CD14-positive monocyte (primary cell): ENCODE data around the gene PCAT7. TPM values are rescaled to one million over a fixed set of nuclear protein-coding genes. Genes with fewer than 3 reads are reported as not detected.

ENCODE experiments used
- DNase-seq, 3 donors: peaks; one replicate each; pipeline ENCODE4 v3.0.0-alpha.2; 2011 to 2022
- H2AFZ ChIP-seq: 2 replicates; pipeline ENCODE4 v1.6.0; 2012; ENCODE audit warnings: mild to moderate bottlenecking, low read depth, low read length, inconsistent platforms; ENCODE audit not compliant: insufficient read depth, poor library complexity, severe bottlenecking
- H3K27ac ChIP-seq, 2 donors: 1 replicate in 1 of 2; 2 replicates in 1 of 2; pipeline ENCODE4 v1.5.1; 2012 to 2013; ENCODE audit warnings: low read length in 2 of 2, control low read depth in 1 of 2, inconsistent platforms in 1 of 2, low read depth in 1 of 2, mild to moderate bottlenecking in 1 of 2
- H3K27me3 ChIP-seq, 2 donors: one replicate each; pipeline versions ENCODE4 v1.6.0 to v1.6.1; 2011 to 2013; ENCODE audit warnings: low read length in 2 of 2; ENCODE audit not compliant: control insufficient read depth in 2 of 2, insufficient read depth in 2 of 2
- H3K36me3 ChIP-seq, 2 donors: replicated peaks in 1 of 2; 1 replicate in 1 of 2; 2 replicates in 1 of 2; pipeline versions ENCODE4 v1.5.1 to v1.6.1; 2012 to 2013; ENCODE audit warnings: low read length in 2 of 2, control low read depth in 1 of 2, inconsistent platforms in 1 of 2, mild to moderate bottlenecking in 1 of 2; ENCODE audit not compliant: insufficient read depth in 2 of 2, control insufficient read depth in 1 of 2
- H3K4me1 ChIP-seq, 2 donors: 1 replicate in 1 of 2; 2 replicates in 1 of 2; pipeline versions ENCODE4 v1.5.1 to v1.6.1; 2012 to 2013; ENCODE audit warnings: low read length in 2 of 2, control low read depth in 1 of 2, inconsistent platforms in 1 of 2, mild to moderate bottlenecking in 1 of 2, moderate library complexity in 1 of 2; ENCODE audit not compliant: insufficient read depth in 2 of 2, control insufficient read depth in 1 of 2
- H3K4me2 ChIP-seq: replicated peaks from 2 replicates; pipeline ENCODE3; 2012; ENCODE audit warnings: low read length, moderate library complexity, mild to moderate bottlenecking; ENCODE audit not compliant: poor library complexity, severe bottlenecking; ENCODE audit errors: extremely low read depth
- H3K4me3 ChIP-seq, 3 experiments: fragments of 200-600 bp in 1 of 3; sonication (generic) in 1 of 3; replicated peaks in 1 of 3; 1 replicate in 2 of 3; 2 replicates in 1 of 3; pipeline ENCODE4 v1.5.1; 2011 to 2013; ENCODE audit warnings: low read length in 3 of 3, mild to moderate bottlenecking in 3 of 3, control low read depth in 2 of 3, low read depth in 2 of 3, inconsistent platforms in 1 of 3, moderate library complexity in 1 of 3
- H3K79me2 ChIP-seq: 2 replicates; pipeline ENCODE4 v1.6.0; 2012; ENCODE audit warnings: mild to moderate bottlenecking, control low read depth, inconsistent platforms, low read length, moderate library complexity; ENCODE audit not compliant: insufficient read depth
- H3K9ac ChIP-seq: 2 replicates; pipeline ENCODE4 v1.6.0; 2017; ENCODE audit warnings: low read length, mild to moderate bottlenecking; ENCODE audit not compliant: insufficient read depth, poor library complexity, severe bottlenecking
- H3K9me3 ChIP-seq, 2 donors: replicated peaks in 1 of 2; 1 replicate in 1 of 2; 2 replicates in 1 of 2; pipeline versions ENCODE4 v1.5.1 to v1.6.1; 2012 to 2013; ENCODE audit warnings: low read length in 2 of 2, control low read depth in 1 of 2; ENCODE audit not compliant: control insufficient read depth in 1 of 2, insufficient read depth in 1 of 2
- H4K20me1 ChIP-seq: 2 replicates; pipeline ENCODE4 v1.6.0; 2012; ENCODE audit warnings: mild to moderate bottlenecking, low read length, control low read depth, moderate library complexity; ENCODE audit not compliant: insufficient read depth
- H3K27ac Mint-ChIP-seq, 7 donors: one replicate each; pipeline ENCODE4 v1.8.0; 2020; ENCODE audit warnings: mild to moderate bottlenecking in 7 of 7, mixed read lengths in 7 of 7, moderate library complexity in 6 of 7, inconsistent platforms in 2 of 7
- H3K27me3 Mint-ChIP-seq, 3 donors: one replicate each; pipeline ENCODE4 v1.8.0; 2021 to 2022; ENCODE audit warnings: low read depth in 3 of 3, mild to moderate bottlenecking in 3 of 3, mixed read lengths in 3 of 3, moderate library complexity in 3 of 3, inconsistent platforms in 1 of 3
- H3K36me3 Mint-ChIP-seq, 2 donors: one replicate each; pipeline ENCODE4 v1.8.0; 2020; ENCODE audit warnings: mixed read lengths in 2 of 2, inconsistent platforms in 1 of 2, mild to moderate bottlenecking in 1 of 2
- H3K4me1 Mint-ChIP-seq: one replicate; pipeline ENCODE4 v1.8.0; 2020; ENCODE audit warnings: mild to moderate bottlenecking, mixed read lengths
- H3K4me3 Mint-ChIP-seq, 2 donors: one replicate each; pipeline ENCODE4 v1.8.0; 2020; ENCODE audit warnings: mild to moderate bottlenecking in 2 of 2, mixed read lengths in 2 of 2, moderate library complexity in 1 of 2
- H3K9me3 Mint-ChIP-seq, 7 donors: one replicate each; pipeline ENCODE4 v1.8.0; 2020 to 2022; ENCODE audit warnings: mixed read lengths in 7 of 7, mild to moderate bottlenecking in 6 of 7, moderate library complexity in 6 of 7, inconsistent platforms in 2 of 7
- WGBS: methylation state at CpG from one replicate; pipeline ENCODE4 v1.1.5; 2013; ENCODE audit warnings: missing lambda C conversion rate; ENCODE audit not compliant: insufficient coverage; 5-methylcytosine and 5-hydroxymethylcytosine counted together
- intact Hi-C, 2 donors: fragments of 100-400 bp; cut with micrococcal nuclease; formaldehyde crosslinking; loops; one replicate each; pipeline versions ENCODE4 v1.15.0 to v1.15.1; 2023
- polyA plus RNA-seq, 3 donors: library from polyadenylated mRNA; depleted of rRNA in 1 of 3; unstranded in 2 of 3; stranded (reverse) in 1 of 3; fragments of 300-500 nt in 2 of 3; fragments of >200 nt in 1 of 3; fragmentation: Illumina TruSeq in 2 of 3; gene quantifications; 1 replicate in 2 of 3; 2 replicates in 1 of 3; pipeline ENCODE4 v1.2.3, GENCODE V29; 2012 to 2021
- TF ChIP-seq, protein P1 (sequence below): fragments of 200-600 bp; IDR thresholded peaks from one replicate; pipeline ENCODE4 v1.8.0; 2022; ENCODE audit warnings: antibody characterized with exemption, mild to moderate bottlenecking

PCAT7 gene
- polyA plus RNA-seq, 3 donors, result not detected

GRCh38 chr9:94533601-94534000 lies 21.3 kb upstream of the PCAT7 start:
- intact Hi-C loops, result no loop called here
- H3K4me1 ChIP-seq, result no peaks in the 10 kb centered on the region
- H3K27ac Mint-ChIP-seq, result no peak overlapping the region
- no peaks in the 10 kb centered on the region for H3K36me3 ChIP-seq
- 96% methylated on average over 4 of the region's 10 CpGs for WGBS
- H3K4me2 ChIP-seq, result no peak overlapping the region
- peaks cover 3 to 13% (median 6%) of the 10 kb centered on the region in 3 donors for H3K27me3 Mint-ChIP-seq
- H3K9ac ChIP-seq, result no peak overlapping the region
- H2AFZ ChIP-seq, result no peak overlapping the region
- no peaks in the 10 kb centered on the region for H3K9me3 ChIP-seq
- no peaks in the 10 kb centered on the region for H3K9me3 Mint-ChIP-seq
- H3K79me2 ChIP-seq, result no peaks in the 10 kb centered on the region
- H4K20me1 ChIP-seq, result no peaks in the 10 kb centered on the region
- no peak for DNase-seq
- TF ChIP-seq, protein P1, sequence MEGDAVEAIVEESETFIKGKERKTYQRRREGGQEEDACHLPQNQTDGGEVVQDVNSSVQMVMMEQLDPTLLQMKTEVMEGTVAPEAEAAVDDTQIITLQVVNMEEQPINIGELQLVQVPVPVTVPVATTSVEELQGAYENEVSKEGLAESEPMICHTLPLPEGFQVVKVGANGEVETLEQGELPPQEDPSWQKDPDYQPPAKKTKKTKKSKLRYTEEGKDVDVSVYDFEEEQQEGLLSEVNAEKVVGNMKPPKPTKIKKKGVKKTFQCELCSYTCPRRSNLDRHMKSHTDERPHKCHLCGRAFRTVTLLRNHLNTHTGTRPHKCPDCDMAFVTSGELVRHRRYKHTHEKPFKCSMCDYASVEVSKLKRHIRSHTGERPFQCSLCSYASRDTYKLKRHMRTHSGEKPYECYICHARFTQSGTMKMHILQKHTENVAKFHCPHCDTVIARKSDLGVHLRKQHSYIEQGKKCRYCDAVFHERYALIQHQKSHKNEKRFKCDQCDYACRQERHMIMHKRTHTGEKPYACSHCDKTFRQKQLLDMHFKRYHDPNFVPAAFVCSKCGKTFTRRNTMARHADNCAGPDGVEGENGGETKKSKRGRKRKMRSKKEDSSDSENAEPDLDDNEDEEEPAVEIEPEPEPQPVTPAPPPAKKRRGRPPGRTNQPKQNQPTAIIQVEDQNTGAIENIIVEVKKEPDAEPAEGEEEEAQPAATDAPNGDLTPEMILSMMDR, result no peak
- no peak overlapping the region for H3K27ac ChIP-seq
- H3K4me1 Mint-ChIP-seq, result no peaks in the 10 kb centered on the region
- no peaks in the 10 kb centered on the region for H3K36me3 Mint-ChIP-seq
- H3K4me3 Mint-ChIP-seq, result no peak overlapping the region
- H3K27me3 ChIP-seq, result peaks cover 0 to 2% of the 10 kb centered on the region in 2 donors
- H3K4me3 ChIP-seq, result no peak overlapping the region

- intact Hi-C loops, result no loop called here
- WGBS, result no CpG with 5 or more reads among the region's 4 CpGs
- Mint-ChIP-seq H3K9me3 (no peaks in the 10 kb centered on the region), H3K4me3 (no peak overlapping the region), H3K4me1 (no peaks in the 10 kb centered on the region), H3K36me3 (no peaks in the 10 kb centered on the region), H3K27ac (no peak overlapping the region), H3K27me3 (peaks cover 3 to 14% (median 6%) of the 10 kb centered on the region in 3 donors)
- Histone ChIP-seq H3K9ac (no peak overlapping the region), H3K36me3 (no peaks in the 10 kb centered on the region), H3K9me3 (no peaks in the 10 kb centered on the region), H3K79me2 (no peaks in the 10 kb centered on the region), H3K4me2 (no peak overlapping the region), H2AFZ (no peak overlapping the region), H3K4me1 (no peaks in the 10 kb centered on the region), H3K27me3 (peaks cover 0 to 2% of the 10 kb centered on the region in 2 donors), H4K20me1 (no peaks in the 10 kb centered on the region), H3K27ac (no peak overlapping the region), H3K4me3 (no peak overlapping the region)
- DNase-seq, result no peak
- TF ChIP-seq, protein P1, result no peak
These were observed 20.0 kb upstream of the PCAT7 start for GRCh38 chr9:94534901-94535300.
